HCT116 (cell line): ENCODE data around the gene ZBTB20. TPM values are rescaled to one million over a fixed set of nuclear protein-coding genes. Genes with fewer than 3 reads are reported as not detected.

Experiments
- ATAC-seq: fragments of 200-7000 bp; cut with Tn5 transposase; 2 replicates; pipeline ENCODE4 v1.9.1; 2020; ENCODE audit warnings: mild to moderate bottlenecking, moderate library complexity
- BruUV-seq: library from RNA; stranded (reverse); fragments of 400-500 nt; replicated peaks from 2 replicates; lab custom pipeline; 2021; lab: Mats Ljungman, UMichigan
- CTCF ChIA-PET: fragments of 300-600 bp; sonication (Branson Sonifier 250); formaldehyde crosslinking; loops from one replicate; lab custom pipeline; 2021; ENCODE audit warnings: antibody characterized with exemption; lab: Charles Lee
- POLR2A ChIA-PET: fragments of 300-600, 350-600 bp; sonication (Branson Sonifier 250); formaldehyde crosslinking; loops from one replicate; lab custom pipeline; 2021; ENCODE audit warnings: antibody characterized with exemption; lab: Charles Lee
- RAD21 ChIA-PET, 2 experiments: fragments of 300-600 bp; sonication (Branson Sonifier 250); formaldehyde crosslinking; loops; one replicate each; lab custom pipeline; 2023; ENCODE audit warnings: low total read pairs in 2 of 2; ENCODE audit not compliant: uncharacterized antibody in 2 of 2, unreplicated experiment in 2 of 2, low non-redundant PET in 1 of 2; lab: Charles Lee
- DNase-seq: peaks from one replicate; pipeline ENCODE4 v3.0.0-alpha.2; 2010; ENCODE audit warnings: low read depth, low spot score
- H2AFZ ChIP-seq: fragments of 200-600 bp; shearing (Covaris generic), sonication (generic); 2 replicates; pipeline ENCODE4 v1.6.1; 2017; ENCODE audit warnings: low read depth, mixed run types, mixed read lengths, antibody characterized with exemption, low read length; ENCODE audit not compliant: poor library complexity, severe bottlenecking
- H3K27ac ChIP-seq: 2 replicates; pipeline ENCODE4 v1.5.1; 2012; ENCODE audit warnings: low read depth, low read length
- H3K27me3 ChIP-seq: fragments of 200-600 bp; sonication (generic); 2 replicates; pipeline ENCODE4 v1.6.1; 2016; ENCODE audit warnings: mixed run types, low read length, mixed read lengths; ENCODE audit not compliant: insufficient read depth
- H3K36me3 ChIP-seq, 2 experiments: fragments of 200-500 bp in 1 of 2; fragments of 200-600 bp in 1 of 2; sonication (Bioruptor generic) in 1 of 2; sonication (generic) in 1 of 2; 2 replicates each; pipeline versions ENCODE4 v1.5.1 to v1.6.1; 2014 to 2016; ENCODE audit warnings: low read length in 2 of 2, inconsistent platforms in 1 of 2, mixed read lengths in 1 of 2, mixed run types in 1 of 2; ENCODE audit not compliant: insufficient read depth in 2 of 2, control insufficient read depth in 1 of 2
- H3K4me1 ChIP-seq, 2 experiments: fragments of 200-600 bp in 1 of 2; sonication (generic) in 1 of 2; 2 replicates each; pipeline versions ENCODE4 v1.5.1 to v1.6.1; 2012 to 2017; ENCODE audit warnings: low read length in 2 of 2, inconsistent platforms in 1 of 2, mild to moderate bottlenecking in 1 of 2, mixed read lengths in 1 of 2, mixed run types in 1 of 2, moderate library complexity in 1 of 2; ENCODE audit not compliant: insufficient read depth in 2 of 2, control insufficient read depth in 1 of 2
- H3K4me2 ChIP-seq: fragments of 200-600 bp; sonication (generic); 2 replicates; pipeline ENCODE4 v1.6.1; 2017; ENCODE audit warnings: mixed run types, low read length, mixed read lengths
- H3K4me3 ChIP-seq, 2 experiments: fragments of 200-600 bp in 1 of 2; sonication (generic) in 1 of 2; replicated peaks in 1 of 2; 2 replicates each; pipeline ENCODE4 v1.5.1; 2011 to 2016; ENCODE audit warnings: low read length in 2 of 2, control low read depth in 1 of 2, low read depth in 1 of 2, mild to moderate bottlenecking in 1 of 2, mixed read lengths in 1 of 2, mixed run types in 1 of 2
- H3K79me2 ChIP-seq: fragments of 200-600 bp; sonication (generic); 2 replicates; pipeline ENCODE4 v1.6.1; 2017; ENCODE audit warnings: mild to moderate bottlenecking, mixed run types, low read length, moderate library complexity, mixed read lengths; ENCODE audit not compliant: insufficient read depth
- H3K9ac ChIP-seq: fragments of 200-600 bp; sonication (generic); 2 replicates; pipeline ENCODE4 v1.6.1; 2016; ENCODE audit warnings: low read length, mixed read lengths
- H3K9me2 ChIP-seq: fragments of 200-600 bp; sonication (generic), shearing (Covaris generic); 2 replicates; pipeline ENCODE4 v1.6.1; 2017; ENCODE audit warnings: mixed run types, mild to moderate bottlenecking, moderate library complexity; ENCODE audit not compliant: insufficient read depth
- H3K9me3 ChIP-seq, 2 experiments: fragments of 200-500 bp in 1 of 2; fragments of 200-600 bp in 1 of 2; sonication (Bioruptor generic) in 1 of 2; sonication (generic) in 1 of 2; 2 replicates each; pipeline ENCODE4 v1.6.1; 2014 to 2017; ENCODE audit warnings: low read length in 2 of 2, mixed read lengths in 2 of 2, inconsistent platforms in 1 of 2, low read depth in 1 of 2, mild to moderate bottlenecking in 1 of 2, mixed run types in 1 of 2, moderate library complexity in 1 of 2; ENCODE audit not compliant: control insufficient read depth in 1 of 2, insufficient read depth in 1 of 2
- H4K20me1 ChIP-seq: fragments of 200-600 bp; sonication (generic), shearing (Covaris generic); 2 replicates; pipeline ENCODE4 v1.6.1; 2017; ENCODE audit warnings: mixed run types, mild to moderate bottlenecking, moderate library complexity; ENCODE audit not compliant: insufficient read depth
- CTCF ChIP-seq, 3 experiments: fragments of 200-600 bp in 1 of 3; sonication (generic) in 1 of 3; IDR thresholded peaks in 2 of 3; conservative IDR thresholded peaks in 1 of 3; 2 replicates each; pipeline ENCODE4 v1.5.1; 2012 to 2017; ENCODE audit warnings: low read depth in 2 of 3, low read length in 2 of 3, antibody characterized with exemption in 1 of 3, borderline replicate concordance in 1 of 3, control low read depth in 1 of 3, mild to moderate bottlenecking in 1 of 3, mixed read lengths in 1 of 3, mixed run types in 1 of 3, moderate library complexity in 1 of 3; ENCODE audit not compliant: insufficient read depth in 1 of 3
- EZH2 ChIP-seq: fragments of 200-600 bp; sonication (generic); IDR thresholded peaks from 2 replicates; pipeline ENCODE4 v1.6.1; 2017; ENCODE audit warnings: antibody characterized with exemption, mixed run types
- EZH2phosphoT487 ChIP-seq: fragments of 200-600 bp; IDR thresholded peaks from 2 replicates; pipeline ENCODE4 v1.6.1; 2018; ENCODE audit warnings: antibody characterized with exemption, borderline replicate concordance
- YY1 ChIP-seq: IDR thresholded peaks from 2 replicates; pipeline ENCODE4 v1.6.1; 2011; ENCODE audit warnings: low read length, low read depth, moderate library complexity, mild to moderate bottlenecking; ENCODE audit not compliant: insufficient replicate concordance; ENCODE audit errors: extremely low read depth
- intact Hi-C: fragments of 100-400 bp; cut with micrococcal nuclease; formaldehyde crosslinking; loops from 2 replicates; pipeline ENCODE4 v1.10.0; 2022
- total RNA-seq: library from RNA; stranded (reverse); gene quantifications from one replicate; pipeline ENCODE4 v1.2.1, GENCODE V29; 2021; ENCODE audit not compliant: unreplicated experiment

The ZBTB20 gene
- total RNA-seq, 1 experiment from 2014 or later = 42.1 TPM

DNA sequence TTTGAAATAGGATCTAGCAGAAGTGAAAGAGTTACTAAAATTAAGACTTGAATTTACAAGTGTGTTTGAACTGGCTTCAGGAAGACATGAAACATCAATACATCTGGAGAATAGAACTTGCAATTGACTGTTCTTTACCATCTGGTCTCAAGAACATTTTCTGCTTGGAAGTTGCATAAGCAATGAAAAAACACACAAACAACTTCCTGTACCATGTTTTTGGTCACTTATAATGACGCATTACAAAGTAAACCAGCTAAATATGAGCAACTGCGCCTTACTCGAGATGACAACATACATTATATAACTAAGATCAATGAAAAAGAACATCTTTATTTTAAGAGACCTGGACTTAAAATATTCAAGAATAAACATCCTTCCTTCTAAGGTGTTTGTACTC is 740.8 kb downstream of the ZBTB20 start:
- RAD21 ChIA-PET = no interaction called here
- no peak overlapping the region for H3K27ac ChIP-seq
- no peaks in the 10 kb centered on the region for H3K9me2 ChIP-seq
- BruUV-seq = no TSS peak
- no peak overlapping the region for H2AFZ ChIP-seq
- H3K9me3 ChIP-seq = no peaks in the 10 kb centered on the region
- H3K27me3 ChIP-seq = no peaks in the 10 kb centered on the region
- no peak for DNase-seq
- no peak overlapping the region for H3K9ac ChIP-seq
- H3K36me3 ChIP-seq = no peaks in the 10 kb centered on the region
- H3K4me2 ChIP-seq = peak overlapping the region; percentile 15; the same call in 1 of the 2 replicates
- peaks cover 96% of the 10 kb centered on the region for H3K79me2 ChIP-seq
- CTCF ChIA-PET = interaction anchor here (0.8 to 7.9 kb wide), 2 partner anchors 12 to 22 kb away, joined by 4 to 49 read pairs; no protein-coding TSS in a partner anchor
- intact Hi-C loops = loop anchor here (10.0 kb wide), 1 partner anchor 239 kb away; no protein-coding TSS in a partner anchor
- H4K20me1 ChIP-seq = no peaks in the 10 kb centered on the region
- POLR2A ChIA-PET = no interaction called here
- ATAC-seq = no peak
- H3K4me3 ChIP-seq = no peak overlapping the region
- H3K4me1 ChIP-seq = peaks cover 35 to 87% of the 10 kb centered on the region in 2 experiments
- no peak for TF ChIP-seq EZH2phosphoT487
- TF ChIP-seq CTCF (IDR thresholded peaks at IDR 0.05 in 2 of 3, conservative IDR thresholded peaks at IDR 0.05 in 1 of 3; ENCODE audit: borderline replicate concordance in 1 of 3, insufficient read depth in 1 of 3, low read depth in 2 of 3, low read length in 2 of 3) = no peak
- no peak for TF ChIP-seq EZH2
- TF ChIP-seq YY1 = no peak
